ENCODE measurements around the gene ROCK1.

ROCK1 gene

DNA sequence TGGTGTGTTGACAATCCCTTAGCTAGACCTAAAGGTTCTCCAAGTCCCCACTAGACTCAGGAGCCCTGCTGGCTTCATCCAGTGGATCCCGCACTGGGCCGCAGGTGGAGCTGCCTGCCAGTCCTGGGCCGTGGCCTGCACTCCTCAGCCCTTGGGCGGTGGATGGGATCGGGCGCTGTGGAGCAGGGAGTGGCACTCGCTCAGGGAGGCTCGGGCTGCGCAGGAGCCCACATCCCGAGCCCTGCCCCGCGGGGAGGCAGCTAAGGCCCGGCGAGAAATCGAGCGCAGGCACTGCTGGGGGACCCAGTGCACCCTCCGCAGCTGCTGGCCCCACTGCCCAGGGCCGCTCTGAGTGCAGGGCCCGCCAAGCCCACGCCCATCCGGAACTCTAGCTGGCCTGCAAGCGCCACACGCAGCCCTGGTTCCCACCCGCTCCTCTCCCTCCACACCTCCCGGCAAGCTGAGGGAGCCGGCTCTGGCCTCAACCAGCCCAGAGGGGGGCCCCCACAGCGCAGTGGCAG, 20.8 kb upstream of the ROCK1 start:
- TF ChIP-seq CTCF (IDR thresholded peaks at IDR 0.05; ENCODE audit: low read depth, low read length): no peak
- DNase-seq (ENCODE audit: extremely low read depth, low read depth): no peak

- no peak for DNase-seq (ENCODE audit: extremely low read depth, low read depth)
- TF ChIP-seq CTCF (IDR thresholded peaks at IDR 0.05; ENCODE audit: low read depth, low read length): no peak
Observed at GRCh38 chr18:21131698-21132227, 20.1 kb upstream of the ROCK1 start.

GRCh38 chr18:21129566-21130216, 18.1 kb upstream of the ROCK1 start:
- DNase-seq (ENCODE audit: extremely low read depth, low read depth): peak; percentile 67

DNA sequence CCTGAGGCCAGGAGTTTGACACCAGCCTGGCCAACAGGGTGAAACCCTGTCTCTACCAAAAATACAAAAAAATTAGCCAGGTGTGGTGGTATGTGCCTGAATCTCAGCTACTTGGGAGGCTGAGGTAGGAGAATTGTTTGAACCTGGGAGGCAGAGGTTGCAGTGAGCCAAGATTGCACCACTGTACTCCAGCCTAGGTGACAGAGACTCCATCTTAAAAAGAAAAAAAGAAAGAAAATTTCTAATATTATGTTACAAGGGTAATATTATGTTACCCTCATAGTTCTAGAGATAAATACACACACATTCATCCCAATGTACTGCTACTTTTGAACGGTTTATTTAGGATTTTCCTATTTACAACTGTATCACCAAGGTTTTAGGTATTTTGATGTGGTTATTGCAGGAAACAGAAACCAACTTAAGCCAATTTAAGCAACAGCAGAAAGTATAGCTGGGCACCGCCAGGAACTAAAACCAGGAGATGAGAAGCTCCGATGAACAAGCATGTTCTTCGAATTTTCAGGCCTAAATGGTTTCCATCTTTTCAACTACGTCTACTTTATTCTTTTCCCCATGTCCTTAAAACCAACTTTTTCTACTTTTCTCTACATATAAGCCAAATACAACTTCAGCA, 11.8 kb upstream of the ROCK1 start:
- DNase-seq (ENCODE audit: extremely low read depth, low read depth): no peak
- no peak for TF ChIP-seq CTCF (IDR thresholded peaks at IDR 0.05; ENCODE audit: low read depth, low read length)

More at GRCh38 chr18:21129566-21130216, 18.1 kb upstream of the ROCK1 start:
- TF ChIP-seq CTCF (IDR thresholded peaks at IDR 0.05; ENCODE audit: low read depth, low read length): no peak

GRCh38 chr18:21118806-21119205, 7.2 kb upstream of the ROCK1 start:
- TF ChIP-seq CTCF (IDR thresholded peaks at IDR 0.05; ENCODE audit: low read depth, low read length): no peak
- DNase-seq (ENCODE audit: extremely low read depth, low read depth): no peak

DNA sequence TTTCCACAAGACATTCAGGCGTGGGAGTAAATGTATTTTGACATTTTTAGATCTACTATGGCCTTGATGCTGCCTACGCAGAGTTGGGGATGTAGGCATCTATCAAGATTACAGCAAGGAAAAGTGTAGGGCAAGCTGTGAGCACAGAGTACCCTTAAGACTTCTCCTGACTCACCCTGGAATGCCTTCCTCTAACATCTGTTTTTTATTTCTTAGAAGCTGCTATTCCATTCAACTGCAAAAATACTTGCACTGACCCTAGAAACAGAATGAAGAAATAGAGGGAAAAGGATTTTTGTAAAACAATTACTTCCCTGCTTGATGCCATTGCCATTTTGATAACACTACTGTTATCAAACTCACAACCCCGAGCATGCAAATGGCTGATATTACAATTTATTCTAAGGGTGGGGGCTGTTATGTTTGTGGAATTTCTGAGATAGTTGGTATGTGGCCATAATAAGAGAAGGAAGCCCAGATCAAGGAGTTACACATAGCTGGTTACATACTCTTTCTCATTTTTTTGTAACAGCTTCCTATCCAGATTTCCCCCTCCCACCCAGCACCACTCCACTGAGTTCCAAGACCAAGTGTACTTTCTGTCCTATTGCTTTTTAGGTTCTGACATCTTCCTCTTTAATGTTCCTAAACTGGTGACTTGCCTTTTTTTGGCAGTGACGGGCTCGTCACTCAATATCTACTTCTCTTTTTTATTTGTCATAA, 6.0 kb upstream of the ROCK1 start:
- DNase-seq (ENCODE audit: extremely low read depth, low read depth): peak; percentile 74
- TF ChIP-seq CTCF (IDR thresholded peaks at IDR 0.05; ENCODE audit: low read depth, low read length): no peak

Measured in AG09319 (cell line).